Stimulated activated CD4-positive, alpha-beta T cell treated with anti-CD3 and anti-CD28 coated beads, Interleukin-1b, Interleukin-23, amount 100 ng/mL, for 1 hour (primary cell): ENCODE results near the gene NCAN.
"Not testable (repeated sequence)": the region's sequence is repeated elsewhere in the genome, so short reads cannot be mapped to it uniquely, and the experiment has no call there.

Experiments used
- DNase-seq, 2 donors: peaks; one replicate each; pipeline ENCODE4 v3.0.0-alpha.2; 2020; ENCODE audit warnings: low read depth in 2 of 2

The NCAN gene

GRCh38 chr19:19211499-19212420 lies at the start of gene NCAN:
Gene NCAN, plus strand, starts transcription at chr19:19211958. Its CDS starts 4,996 bp downstream, at chr19:19216954.
- no peak for DNase-seq

- no peak for DNase-seq
Observed at GRCh38 chr19:19162495-19162894, 49.3 kb upstream of the NCAN start.

GRCh38 chr19:19165396-19165795 lies 46.4 kb upstream of the NCAN start:
- DNase-seq, result no peak

GRCh38 chr19:19167612-19168011 lies 44.1 kb upstream of the NCAN start:
- no peak for DNase-seq

GRCh38 chr19:19169236-19170052 lies 42.3 kb upstream of the NCAN start:
- DNase-seq, result no peak

GRCh38 chr19:19170053-19170872 lies 41.5 kb upstream of the NCAN start, which contains the start of gene MEF2B:
Gene MEF2B, minus strand, starts transcription at chr19:19170263. Its CDS starts 19,528 bp downstream, at chr19:19150735.
- DNase-seq, result peak; percentile 33 to 62

GRCh38 chr19:19170873-19171672 lies 40.7 kb upstream of the NCAN start:
- no peak for DNase-seq

- DNase-seq, result no peak
Observed at GRCh38 chr19:19171821-19172532, 39.8 kb upstream of the NCAN start.

- DNase-seq, result not testable (repeated sequence)
Observed at GRCh38 chr19:19173243-19173642, 38.5 kb upstream of the NCAN start.

GRCh38 chr19:19176950-19177349 lies 34.8 kb upstream of the NCAN start:
- no peak for DNase-seq

GRCh38 chr19:19179548-19180441 lies 32.0 kb upstream of the NCAN start:
- DNase-seq, result no peak

GRCh38 chr19:19181488-19181998 lies 30.2 kb upstream of the NCAN start:
- no peak for DNase-seq

GRCh38 chr19:19185853-19186740 lies 25.7 kb upstream of the NCAN start:
- peak; percentile 35 to 43 for DNase-seq

- DNase-seq, result no peak
Observed at GRCh38 chr19:19186742-19187141, 25.0 kb upstream of the NCAN start.

GRCh38 chr19:19191768-19192077 lies 20.0 kb upstream of the NCAN start:
- no peak for DNase-seq

GRCh38 chr19:19192078-19192882 lies 19.5 kb upstream of the NCAN start, which contains the start of the genes BORCS8 and RFXANK:
Gene BORCS8, minus strand, starts transcription at chr19:19192152. Its CDS starts 35 bp downstream, at chr19:19192117.
Gene RFXANK, plus strand, starts transcription at chr19:19192258. Its CDS starts 1,689 bp downstream, at chr19:19193947.
- DNase-seq, result peak; percentile 95 to 96

- no peak for DNase-seq
Observed at GRCh38 chr19:19192910-19193423, 18.8 kb upstream of the NCAN start.
